Fibroblast of skin of scalp (primary cell): ENCODE data around the gene ASB18.

ENCODE experiments used
- DNase-seq: peaks from one replicate; pipeline ENCODE4 v3.0.0-alpha.2; 2013

ASB18 gene

GRCh38 chr2:236163471-236164200 is 100.6 kb downstream of the ASB18 start:
- no peak for DNase-seq

GRCh38 chr2:236162882-236163470 is 101.2 kb downstream of the ASB18 start:
- no peak for DNase-seq

- no peak for DNase-seq
Measured at GRCh38 chr2:236162031-236162845, 102.0 kb downstream of the ASB18 start.

- no peak for DNase-seq
Measured at GRCh38 chr2:236161531-236161930, 102.7 kb downstream of the ASB18 start.

- DNase-seq = no peak
Measured at GRCh38 chr2:236161082-236161462, 103.1 kb downstream of the ASB18 start.

- DNase-seq = no peak
Measured at GRCh38 chr2:236160366-236161081, 103.7 kb downstream of the ASB18 start.

GRCh38 chr2:236159778-236160170 is 104.4 kb downstream of the ASB18 start:
- DNase-seq = no peak

GRCh38 chr2:236158969-236159777 is 105.0 kb downstream of the ASB18 start:
- DNase-seq = no peak

- no peak for DNase-seq
Measured at GRCh38 chr2:236157815-236158498, 106.2 kb downstream of the ASB18 start.

- DNase-seq = no peak
Measured at GRCh38 chr2:236157366-236157765, 106.8 kb downstream of the ASB18 start.

GRCh38 chr2:236156860-236157194 is 107.4 kb downstream of the ASB18 start:
- DNase-seq = no peak

- no peak for DNase-seq
Measured at GRCh38 chr2:236156095-236156859, 107.9 kb downstream of the ASB18 start.

- DNase-seq = no peak
Measured at GRCh38 chr2:236155406-236155805, 108.8 kb downstream of the ASB18 start.

GRCh38 chr2:236146436-236146835 is 117.8 kb downstream of the ASB18 start:
- DNase-seq = no peak

- no peak for DNase-seq
Measured at GRCh38 chr2:236143811-236144210, 120.4 kb downstream of the ASB18 start.
